ENCODE measurements around the gene OSBPL10. TPM values are rescaled to one million over a fixed set of nuclear protein-coding genes. Genes with fewer than 3 reads are reported as not detected.

Gene OSBPL10
- polyA plus RNA-seq, 1 donor from 2014 or later = 2.0 TPM

DNA sequence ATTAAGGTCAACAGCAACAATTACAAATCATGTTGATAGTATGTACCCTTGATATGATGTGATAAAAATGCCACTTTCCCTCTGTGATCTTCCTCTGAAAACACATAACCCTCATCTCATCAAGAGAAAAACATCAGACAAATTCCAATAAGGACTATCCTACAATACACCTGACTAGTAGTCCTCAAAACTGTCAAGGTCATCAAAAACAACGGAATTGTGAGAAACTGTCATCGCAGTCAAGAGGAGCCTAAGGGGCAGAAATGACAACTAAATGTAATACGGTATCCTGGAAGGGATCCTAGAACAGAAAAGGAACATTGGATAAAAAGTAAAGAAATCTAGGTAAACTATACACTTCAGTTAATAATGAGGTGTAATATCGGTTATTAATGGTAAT is 59.2 kb downstream of the OSBPL10 start:
- no peak for TF ChIP-seq REST (IDR thresholded peaks at IDR 0.05; ENCODE audit: borderline replicate concordance)
- no peak for TF ChIP-seq SMC3 (conservative IDR thresholded peaks at IDR 0.05; ENCODE audit: poor library complexity)
- no peak for TF ChIP-seq MXI1 (conservative IDR thresholded peaks at IDR 0.05; ENCODE audit: poor library complexity, severe bottlenecking)
- TF ChIP-seq CTCF (IDR thresholded peaks at IDR 0.05; ENCODE audit: poor library complexity, severe bottlenecking) = no peak
- TF ChIP-seq RAD21 (conservative IDR thresholded peaks at IDR 0.05) = no peak
- no peak for TF ChIP-seq EZH2 (IDR thresholded peaks at IDR 0.05; ENCODE audit: borderline replicate concordance, insufficient read depth, low read length, poor library complexity, severe bottlenecking)
- TF ChIP-seq POLR2AphosphoS5 (IDR thresholded peaks at IDR 0.05) = no peak
- no peak for TF ChIP-seq EP300 (conservative IDR thresholded peaks at IDR 0.05; ENCODE audit: poor library complexity, severe bottlenecking)
- no peak for TF ChIP-seq TAF1 (IDR thresholded peaks at IDR 0.05; ENCODE audit: low read depth)
- Histone ChIP-seq H3K27ac (ENCODE audit: low read length) (no peak overlapping the region), H3K4me3 (ENCODE audit: low read length) (no peak overlapping the region), H3K9me2 (ENCODE audit: insufficient read depth, low read length) (no peaks in the 10 kb centered on the region), H3K27me3 (ENCODE audit: insufficient read depth, low read depth, low read length) (no peaks in the 10 kb centered on the region), H3F3A (ENCODE audit: insufficient read depth, low read length, poor library complexity, severe bottlenecking) (no peaks in the 10 kb centered on the region), H3K36me3 (ENCODE audit: insufficient read depth, low read length) (no peaks in the 10 kb centered on the region), H3K4me2 (ENCODE audit: low read length) (no peak overlapping the region), H3K9me3 (ENCODE audit: low read length) (no peaks in the 10 kb centered on the region), H4K20me1 (ENCODE audit: insufficient read depth) (no peaks in the 10 kb centered on the region), H3K79me2 (replicated peaks; ENCODE audit: insufficient read depth, low read length) (no peaks in the 10 kb centered on the region), H3K9ac (ENCODE audit: low read length) (no peak overlapping the region), H2AFZ (ENCODE audit: low read depth, low read length) (no peak overlapping the region)

DNA sequence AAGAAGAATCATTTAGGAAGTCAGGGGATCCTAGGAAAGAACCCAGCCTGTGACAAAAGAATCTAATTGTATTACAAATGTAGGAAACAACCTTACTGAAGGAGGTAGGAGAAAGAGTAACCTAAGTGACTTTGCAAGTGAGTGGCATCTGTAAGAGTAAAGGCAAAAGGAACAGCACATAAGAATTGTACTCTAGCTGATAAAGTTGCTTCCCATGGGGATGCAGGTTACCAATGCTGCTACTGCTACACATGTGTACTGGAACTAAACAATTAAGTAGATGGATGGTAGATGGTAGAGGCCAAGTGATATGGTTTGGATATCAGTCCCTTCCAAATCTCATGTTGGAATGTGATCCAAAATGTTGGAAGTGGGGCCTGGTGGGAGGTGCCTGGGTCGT is 60.8 kb downstream of the OSBPL10 start:
- no peak for TF ChIP-seq SMC3 (conservative IDR thresholded peaks at IDR 0.05; ENCODE audit: poor library complexity)
- no peak for TF ChIP-seq CTCF (IDR thresholded peaks at IDR 0.05; ENCODE audit: poor library complexity, severe bottlenecking)
- no peak for TF ChIP-seq EZH2 (IDR thresholded peaks at IDR 0.05; ENCODE audit: borderline replicate concordance, insufficient read depth, low read length, poor library complexity, severe bottlenecking)
- TF ChIP-seq POLR2AphosphoS5 (IDR thresholded peaks at IDR 0.05) = no peak
- no peak for TF ChIP-seq EP300 (conservative IDR thresholded peaks at IDR 0.05; ENCODE audit: poor library complexity, severe bottlenecking)
- TF ChIP-seq RAD21 (conservative IDR thresholded peaks at IDR 0.05) = no peak
- TF ChIP-seq REST (IDR thresholded peaks at IDR 0.05; ENCODE audit: borderline replicate concordance) = no peak
- no peak for TF ChIP-seq MXI1 (conservative IDR thresholded peaks at IDR 0.05; ENCODE audit: poor library complexity, severe bottlenecking)
- TF ChIP-seq TAF1 (IDR thresholded peaks at IDR 0.05; ENCODE audit: low read depth) = no peak
- Histone ChIP-seq H3K9ac (ENCODE audit: low read length) (no peak overlapping the region), H4K20me1 (ENCODE audit: insufficient read depth) (no peaks in the 10 kb centered on the region), H3K9me3 (ENCODE audit: low read length) (no peaks in the 10 kb centered on the region), H3K9me2 (ENCODE audit: insufficient read depth, low read length) (no peaks in the 10 kb centered on the region), H3K79me2 (replicated peaks; ENCODE audit: insufficient read depth, low read length) (no peaks in the 10 kb centered on the region), H2AFZ (ENCODE audit: low read depth, low read length) (no peak overlapping the region), H3K4me2 (ENCODE audit: low read length) (no peak overlapping the region), H3K4me3 (ENCODE audit: low read length) (no peak overlapping the region), H3K27me3 (ENCODE audit: insufficient read depth, low read depth, low read length) (no peaks in the 10 kb centered on the region), H3F3A (ENCODE audit: insufficient read depth, low read length, poor library complexity, severe bottlenecking) (no peaks in the 10 kb centered on the region), H3K36me3 (ENCODE audit: insufficient read depth, low read length) (no peaks in the 10 kb centered on the region), H3K27ac (ENCODE audit: low read length) (no peak overlapping the region)

Measured in neural cell (in vitro differentiated cells).